ENCODE data around the gene TSHZ3. TPM values are rescaled to one million over a fixed set of nuclear protein-coding genes. Genes with fewer than 3 reads are reported as not detected.

TSHZ3 gene
- total RNA-seq, 4 donors from 2014 or later, result 3.2 to 65.5 (median 27.9) TPM

GRCh38 chr19:31258211-31259052 lies 90.8 kb downstream of the TSHZ3 start:
- no peak overlapping the region for H3K4me3 ChIP-seq
- H3K27me3 ChIP-seq, result no peaks in the 10 kb centered on the region
- intact Hi-C loops (cut with DNase I; ENCODE audit: low total_unique reads), result no loop called here
- no peaks in the 10 kb centered on the region for H3K4me1 ChIP-seq
- H3K9me3 ChIP-seq, result no peaks in the 10 kb centered on the region
- no peak overlapping the region for H3K27ac ChIP-seq
- DNase-seq, result no peak
- TF ChIP-seq POLR2A (IDR thresholded peaks at IDR 0.05), result no peak
- TF ChIP-seq CTCF (IDR thresholded peaks at IDR 0.05), result no peak
- no peaks in the 10 kb centered on the region for H3K36me3 ChIP-seq

GRCh38 chr19:31257426-31258130 lies 91.7 kb downstream of the TSHZ3 start:
- no peaks in the 10 kb centered on the region for H3K36me3 ChIP-seq
- no peak for DNase-seq
- H3K9me3 ChIP-seq, result no peaks in the 10 kb centered on the region
- no peak overlapping the region for H3K4me3 ChIP-seq
- H3K27me3 ChIP-seq, result no peaks in the 10 kb centered on the region
- H3K27ac ChIP-seq, result no peak overlapping the region
- TF ChIP-seq CTCF (IDR thresholded peaks at IDR 0.05) (no peak), POLR2A (IDR thresholded peaks at IDR 0.05) (no peak)
- intact Hi-C loops (cut with DNase I; ENCODE audit: low total_unique reads), result no loop called here
- H3K4me1 ChIP-seq, result no peaks in the 10 kb centered on the region

- TF ChIP-seq CTCF (IDR thresholded peaks at IDR 0.05), result no peak
- no peak for TF ChIP-seq POLR2A (IDR thresholded peaks at IDR 0.05)
- no peak for DNase-seq
- intact Hi-C loops (cut with DNase I; ENCODE audit: low total_unique reads), result no loop called here
- Histone ChIP-seq H3K9me3 (no peaks in the 10 kb centered on the region), H3K4me1 (no peaks in the 10 kb centered on the region), H3K4me3 (no peak overlapping the region), H3K36me3 (no peaks in the 10 kb centered on the region), H3K27ac (no peak overlapping the region), H3K27me3 (no peaks in the 10 kb centered on the region)
Observed at GRCh38 chr19:31257025-31257424, 92.2 kb downstream of the TSHZ3 start.

- intact Hi-C loops (cut with DNase I; ENCODE audit: low total_unique reads), result no loop called here
- Histone ChIP-seq H3K27ac (no peak overlapping the region), H3K27me3 (no peaks in the 10 kb centered on the region), H3K4me1 (no peaks in the 10 kb centered on the region), H3K9me3 (no peaks in the 10 kb centered on the region), H3K36me3 (no peaks in the 10 kb centered on the region), H3K4me3 (no peak overlapping the region)
- TF ChIP-seq POLR2A (IDR thresholded peaks at IDR 0.05) (no peak), CTCF (IDR thresholded peaks at IDR 0.05) (no peak)
- no peak for DNase-seq
Observed at GRCh38 chr19:31256593-31256960, 92.7 kb downstream of the TSHZ3 start.

Measured in uterus (tissue), 4 donors.